Vagina (tissue), 2 donors: ENCODE measurements around the gene PRKCE.

ENCODE experiments used
- CTCF ChIP-seq, 3 experiments: fragments of 450-650 bp in 2 of 3; fragments of 200-600 bp in 1 of 3; sonication (generic) in 1 of 3; IDR thresholded peaks; one replicate each; pipeline ENCODE4 v1.5.1; 2017 to 2019; ENCODE audit warnings: antibody characterized with exemption in 3 of 3, mild to moderate bottlenecking in 2 of 3, moderate library complexity in 2 of 3
- POLR2A ChIP-seq, 2 donors: fragments of 450-650 bp; IDR thresholded peaks; one replicate each; pipeline ENCODE4 v1.6.1; 2017; ENCODE audit warnings: antibody characterized with exemption in 2 of 2, mild to moderate bottlenecking in 2 of 2, moderate library complexity in 2 of 2
- POLR2AphosphoS5 ChIP-seq, 2 donors: sonication (generic); formaldehyde crosslinking; IDR thresholded peaks; one replicate each; pipeline ENCODE4 v1.9.0; 2017; ENCODE audit warnings: antibody characterized with exemption in 2 of 2, mild to moderate bottlenecking in 2 of 2, low read depth in 1 of 2; ENCODE audit not compliant: insufficient read depth in 1 of 2

- TF ChIP-seq CTCF (IDR thresholded peaks at IDR 0.05) (no peak), POLR2AphosphoS5 (IDR thresholded peaks at IDR 0.05; ENCODE audit: insufficient read depth in 1 of 2, low read depth in 1 of 2) (no peak), POLR2A (IDR thresholded peaks at IDR 0.05) (no peak)
Observed at GRCh38 chr2:46072101-46072820, 420.8 kb downstream of the PRKCE start.
